ENCODE measurements around the gene IFIT1.
"Not testable (repeated sequence)": the region's sequence is repeated elsewhere in the genome, so short reads cannot be mapped to it uniquely, and the experiment has no call there.

Gene IFIT1, protein sequence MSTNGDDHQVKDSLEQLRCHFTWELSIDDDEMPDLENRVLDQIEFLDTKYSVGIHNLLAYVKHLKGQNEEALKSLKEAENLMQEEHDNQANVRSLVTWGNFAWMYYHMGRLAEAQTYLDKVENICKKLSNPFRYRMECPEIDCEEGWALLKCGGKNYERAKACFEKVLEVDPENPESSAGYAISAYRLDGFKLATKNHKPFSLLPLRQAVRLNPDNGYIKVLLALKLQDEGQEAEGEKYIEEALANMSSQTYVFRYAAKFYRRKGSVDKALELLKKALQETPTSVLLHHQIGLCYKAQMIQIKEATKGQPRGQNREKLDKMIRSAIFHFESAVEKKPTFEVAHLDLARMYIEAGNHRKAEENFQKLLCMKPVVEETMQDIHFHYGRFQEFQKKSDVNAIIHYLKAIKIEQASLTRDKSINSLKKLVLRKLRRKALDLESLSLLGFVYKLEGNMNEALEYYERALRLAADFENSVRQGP

DNA sequence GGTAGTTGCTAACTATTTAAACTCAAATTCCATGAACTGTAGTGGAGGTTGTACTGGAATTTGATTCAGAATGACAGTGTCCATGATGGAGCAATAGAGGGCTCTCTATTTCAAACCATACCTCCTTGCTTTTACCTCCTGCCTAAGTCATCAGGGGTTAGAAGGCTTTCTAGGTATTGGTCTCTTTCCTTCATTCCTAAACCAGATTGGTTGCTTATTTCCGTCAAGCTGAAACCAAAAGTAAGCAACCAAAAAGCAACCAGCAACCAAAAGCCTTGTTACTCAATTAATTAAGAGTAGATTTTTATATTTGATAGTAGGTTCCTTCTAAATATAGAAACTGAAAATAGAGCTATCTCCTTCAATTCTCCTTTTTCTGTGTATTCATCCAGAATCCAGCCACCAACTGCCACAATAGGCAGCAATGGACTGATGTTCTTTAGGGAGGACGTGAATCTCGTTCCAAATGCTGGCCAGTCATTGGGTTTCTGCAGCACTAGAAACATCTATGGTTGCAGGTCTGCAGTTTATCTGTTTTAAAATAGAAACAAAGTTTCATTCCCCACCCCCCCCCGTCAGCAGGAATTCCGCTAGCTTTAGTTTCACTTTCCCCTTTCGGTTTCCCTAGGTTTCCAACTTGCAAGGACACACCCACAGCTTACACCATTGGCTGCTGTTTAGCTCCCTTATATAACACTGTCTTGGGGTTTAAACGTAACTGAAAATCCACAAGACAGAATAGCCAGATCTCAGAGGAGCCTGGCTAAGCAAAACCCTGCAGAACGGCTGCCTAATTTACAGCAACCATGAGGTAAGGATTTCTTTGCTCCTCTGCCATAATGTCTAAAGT, at the start of gene IFIT1:
Gene IFIT1 (plus strand): TSS at position 717 of the 850 bp plus-strand sequence. CDS start 90 bp downstream, at position 807.
- DNase-seq = no peak

DNA sequence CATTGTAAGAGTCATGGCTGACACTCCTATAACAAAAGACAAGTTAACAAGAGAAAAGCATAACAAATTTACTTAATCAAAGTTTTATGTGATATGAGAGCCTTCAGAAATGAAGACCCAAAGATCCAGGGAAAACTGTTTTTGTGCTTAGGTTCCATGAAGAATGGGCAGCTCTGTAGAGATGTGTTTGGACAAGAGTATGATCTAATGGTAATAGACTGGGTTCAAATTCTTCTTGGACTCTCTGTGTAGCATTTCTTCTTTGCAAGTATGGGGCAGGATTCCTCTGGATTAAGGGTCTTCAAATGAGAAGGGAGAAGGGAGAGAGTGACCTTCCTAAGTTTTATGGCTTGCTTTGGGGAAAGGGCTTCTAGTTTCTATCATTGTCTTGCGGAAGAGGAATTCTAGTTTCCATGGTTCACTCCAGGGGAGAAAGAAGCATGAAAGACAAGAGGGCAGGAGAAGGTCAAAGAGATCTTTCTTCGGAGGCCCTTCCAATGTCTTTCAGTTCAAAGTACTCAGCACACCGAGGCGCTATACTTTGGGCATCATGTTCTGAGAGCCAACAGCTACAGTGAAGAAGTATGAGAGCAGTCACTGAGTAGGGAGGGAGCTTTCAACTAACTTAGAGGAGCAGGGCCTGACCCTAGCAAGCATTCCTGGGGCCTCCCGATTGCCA, 49.2 kb upstream of the IFIT1 start:
- no peak for DNase-seq

- DNase-seq = no peak
Observed at GRCh38 chr10:89344156-89344555, 48.3 kb upstream of the IFIT1 start.

DNA sequence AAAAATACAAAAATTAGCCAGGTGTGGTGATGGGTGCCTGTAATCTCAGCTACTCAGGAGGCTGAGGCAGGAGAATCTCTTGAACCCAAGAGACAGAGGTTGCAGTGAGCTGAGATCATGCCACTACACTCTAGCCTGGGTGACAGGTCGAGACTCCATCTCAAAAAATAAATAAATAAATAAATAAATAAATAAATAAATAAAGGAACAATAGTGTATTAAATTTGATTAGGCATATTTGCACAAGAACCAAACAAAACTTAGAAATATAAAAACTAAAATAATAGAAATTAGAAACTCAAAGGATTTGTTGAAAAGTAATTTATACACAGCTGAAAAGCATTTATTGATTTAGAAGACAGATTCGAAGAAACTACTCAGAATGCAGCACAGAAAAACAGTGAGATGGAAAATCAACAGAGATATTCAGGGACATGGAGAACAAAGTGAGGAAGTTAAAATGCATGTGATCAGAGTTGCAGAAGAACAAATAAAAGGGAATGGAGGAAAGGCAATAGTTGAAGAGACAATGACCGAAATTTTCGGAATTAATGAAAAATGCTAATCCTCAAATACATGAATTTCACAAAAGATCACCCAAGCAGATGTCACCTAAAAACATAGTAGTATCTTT, 46.9 kb upstream of the IFIT1 start:
- no peak for DNase-seq

- DNase-seq = no peak
Observed at GRCh38 chr10:89346405-89347254, 45.8 kb upstream of the IFIT1 start.

DNA sequence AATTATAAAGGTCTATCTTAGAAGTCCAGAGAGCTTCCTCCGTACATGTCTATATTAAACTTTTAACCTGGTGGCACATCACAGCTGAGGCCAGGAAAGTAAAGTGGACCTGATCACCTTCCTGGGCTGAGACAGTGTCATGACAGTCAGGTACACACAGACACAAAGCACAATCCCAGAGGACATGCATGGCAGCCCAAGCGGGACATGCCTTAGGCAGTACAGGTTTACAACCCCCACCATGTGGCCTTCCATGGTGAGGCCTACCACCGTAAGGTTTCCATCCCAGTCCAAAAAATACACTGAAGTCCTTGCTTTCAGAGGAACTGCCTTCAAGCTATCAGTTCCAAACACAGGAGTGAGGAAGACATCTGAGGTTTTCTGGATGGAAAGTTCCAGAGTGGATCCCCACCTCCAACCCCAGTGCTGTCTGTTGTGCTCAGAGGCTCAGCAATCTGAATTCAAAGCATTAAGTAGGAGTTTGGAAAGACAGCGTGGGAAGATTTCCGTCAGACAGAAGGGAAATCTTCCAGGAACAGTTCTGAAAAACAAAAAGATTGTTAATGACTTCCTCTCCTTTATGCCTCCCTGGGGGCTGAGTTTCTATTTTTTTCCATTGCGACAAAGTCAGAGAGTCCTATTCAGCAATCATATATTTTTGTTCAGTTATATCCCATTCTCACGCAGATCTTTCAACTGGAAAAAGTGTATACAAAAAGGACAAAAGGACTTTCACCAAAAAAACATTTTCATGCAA, 44.5 kb upstream of the IFIT1 start:
- DNase-seq = no peak

GRCh38 chr10:89348481-89348880, 43.9 kb upstream of the IFIT1 start:
- no peak for DNase-seq

DNA sequence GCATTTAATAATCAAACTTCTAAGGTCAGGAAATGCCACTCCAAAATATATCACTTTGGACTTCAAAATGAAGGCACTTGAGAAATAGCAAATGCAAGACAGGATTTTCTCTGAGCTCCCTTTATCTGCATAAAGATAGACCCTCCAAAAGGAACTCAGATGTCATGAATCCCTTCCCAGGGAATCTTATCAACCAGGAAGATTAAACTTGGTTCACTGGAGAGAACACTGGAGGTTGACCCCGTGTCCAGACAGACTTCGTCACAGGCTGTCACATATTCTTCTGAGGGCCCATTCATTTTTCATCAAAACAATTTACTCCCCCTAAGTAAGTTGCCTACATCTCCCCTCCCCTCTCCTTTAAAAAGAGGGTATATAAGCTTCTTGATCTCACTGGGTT, 43.4 kb upstream of the IFIT1 start:
- DNase-seq = no peak

DNA sequence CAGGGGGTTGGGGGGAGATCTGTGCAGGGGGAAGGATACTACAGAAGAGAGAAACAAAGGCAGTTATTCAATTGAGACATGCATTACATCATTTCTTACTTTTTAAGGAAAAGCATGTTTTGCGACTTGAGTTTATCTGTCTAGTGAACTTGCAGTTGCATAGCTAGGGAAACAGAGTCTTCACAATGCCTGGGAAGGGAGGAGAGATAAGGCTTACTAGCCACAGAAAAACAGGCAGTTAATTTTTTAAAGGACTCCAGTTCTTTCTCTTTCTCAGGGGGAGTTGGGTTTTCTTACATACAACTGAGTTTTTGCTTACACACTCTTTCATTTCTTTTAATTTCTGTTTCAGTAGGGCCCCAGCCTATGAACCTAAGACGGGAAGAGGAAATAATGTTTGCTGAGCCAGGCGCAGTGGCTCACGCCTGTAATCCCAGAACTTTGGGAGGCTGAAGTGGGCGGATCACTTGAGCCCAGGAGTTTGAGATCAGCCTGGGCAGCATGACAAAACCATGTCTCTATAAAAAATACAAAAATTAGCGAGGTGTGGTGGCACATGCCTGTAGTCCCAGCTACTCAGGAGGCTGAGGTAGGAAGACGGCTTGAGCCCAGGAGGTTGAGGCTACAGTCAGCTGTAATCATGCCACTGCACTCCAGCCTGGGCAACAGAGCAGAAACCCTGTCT, 41.6 kb upstream of the IFIT1 start:
- not testable (repeated sequence) for DNase-seq

- DNase-seq = no peak
Observed at GRCh38 chr10:89351412-89351779, 41.0 kb upstream of the IFIT1 start.

DNA sequence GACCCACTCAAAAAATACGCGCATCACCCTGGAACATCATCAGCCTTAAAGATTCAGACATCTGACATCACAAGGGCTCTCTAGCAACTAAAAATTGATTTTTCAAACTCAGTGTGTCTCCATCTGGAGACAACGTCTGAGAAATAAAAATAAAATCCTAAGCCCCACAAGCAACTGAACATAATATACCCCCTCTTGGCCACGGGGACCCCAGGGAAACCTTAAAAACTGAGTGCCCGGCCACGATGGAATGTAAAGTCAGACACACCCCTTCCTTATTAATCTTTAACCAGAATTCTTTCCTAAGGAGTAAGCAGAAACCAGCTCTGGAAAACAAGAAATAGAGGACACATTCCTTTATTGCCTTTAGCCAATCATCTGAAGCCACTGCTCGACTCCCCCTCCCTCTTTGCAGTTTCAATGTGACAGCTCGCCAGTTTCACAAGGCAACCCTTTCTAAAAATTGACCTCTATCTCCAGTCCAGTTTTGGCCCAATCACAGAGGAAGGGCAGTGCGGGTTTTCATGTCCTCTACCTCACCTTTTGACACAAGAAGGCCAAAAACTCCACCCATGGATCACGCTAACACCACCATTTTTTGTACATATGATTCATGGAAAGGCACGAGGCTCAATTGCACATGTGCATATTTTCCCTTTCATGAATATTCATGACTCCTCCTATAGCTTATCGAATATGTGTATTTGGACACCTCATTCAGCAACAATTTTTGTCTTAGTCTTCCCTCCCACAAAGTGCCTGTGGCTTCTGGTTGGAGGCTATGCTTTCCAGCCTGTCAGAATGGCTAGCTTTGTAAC, 40.4 kb upstream of the IFIT1 start:
- DNase-seq = no peak

GRCh38 chr10:89352802-89353201, 39.6 kb upstream of the IFIT1 start:
- no peak for DNase-seq

DNA sequence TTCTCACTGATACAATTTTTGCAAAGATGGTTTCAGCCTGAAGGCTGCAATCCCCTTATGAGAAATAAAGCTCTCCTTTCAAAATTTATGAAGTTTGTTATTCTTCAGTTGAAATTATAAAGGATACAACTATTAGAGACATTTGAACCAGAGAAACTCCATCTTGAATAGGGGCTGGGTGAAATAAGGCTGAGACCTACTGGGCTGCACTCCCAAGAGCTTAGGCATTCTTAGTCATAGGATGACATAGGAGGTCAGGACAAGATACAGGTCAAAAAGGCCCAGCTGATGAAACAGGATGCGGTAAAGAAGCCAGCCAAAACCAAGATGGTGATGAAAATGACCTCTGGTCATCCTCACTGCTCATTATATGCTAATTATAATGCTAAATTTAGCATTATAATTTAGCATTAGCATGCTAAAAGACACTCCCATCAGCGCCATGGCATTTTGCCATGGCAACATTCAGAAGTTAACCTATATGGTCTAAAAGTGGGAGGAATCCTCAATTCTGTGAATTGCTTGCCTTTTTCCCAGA, 37.0 kb upstream of the IFIT1 start:
- DNase-seq = no peak

- no peak for DNase-seq
Observed at GRCh38 chr10:89357096-89357495, 35.3 kb upstream of the IFIT1 start.

DNA sequence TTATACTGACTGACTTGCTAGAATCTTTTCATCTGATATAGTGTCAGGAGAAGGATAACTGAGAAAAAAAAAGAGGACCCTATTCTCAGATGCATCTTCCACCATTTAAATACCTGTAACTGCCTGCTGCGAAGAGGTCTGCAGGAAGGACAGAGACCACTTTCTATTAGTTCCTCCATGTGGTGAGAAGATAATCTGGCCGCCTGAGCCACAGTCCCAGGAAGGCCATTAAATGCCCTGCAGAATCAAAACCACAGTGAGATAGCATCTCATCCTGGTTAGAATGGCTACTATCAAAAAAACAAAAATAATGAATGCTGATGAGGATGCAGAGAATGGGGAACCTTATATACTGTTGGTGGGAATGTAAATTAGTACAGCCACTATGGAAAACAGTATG, 34.4 kb upstream of the IFIT1 start:
- no peak for DNase-seq

- no peak for DNase-seq
Observed at GRCh38 chr10:89360157-89360556, 32.3 kb upstream of the IFIT1 start.

DNA sequence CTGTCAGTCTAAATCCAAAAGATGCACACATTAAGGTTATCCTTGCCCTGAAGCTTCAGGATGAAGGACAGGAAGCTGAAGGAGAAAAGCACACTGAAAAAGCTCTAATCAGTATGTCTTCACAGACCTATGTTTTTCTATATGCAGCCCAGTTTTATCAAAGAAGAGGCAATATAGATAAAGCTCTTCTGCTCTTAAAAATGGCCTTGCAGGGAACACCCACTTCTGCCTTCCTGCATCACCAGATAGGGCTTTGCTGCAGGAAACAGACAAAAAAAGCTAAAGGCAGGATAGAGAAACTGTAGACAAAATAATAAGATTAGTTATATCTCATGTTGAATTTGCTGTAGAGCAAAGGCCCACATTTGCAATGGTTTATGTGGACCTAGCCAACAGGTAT, 29.5 kb upstream of the IFIT1 start:
- no peak for DNase-seq

DNA sequence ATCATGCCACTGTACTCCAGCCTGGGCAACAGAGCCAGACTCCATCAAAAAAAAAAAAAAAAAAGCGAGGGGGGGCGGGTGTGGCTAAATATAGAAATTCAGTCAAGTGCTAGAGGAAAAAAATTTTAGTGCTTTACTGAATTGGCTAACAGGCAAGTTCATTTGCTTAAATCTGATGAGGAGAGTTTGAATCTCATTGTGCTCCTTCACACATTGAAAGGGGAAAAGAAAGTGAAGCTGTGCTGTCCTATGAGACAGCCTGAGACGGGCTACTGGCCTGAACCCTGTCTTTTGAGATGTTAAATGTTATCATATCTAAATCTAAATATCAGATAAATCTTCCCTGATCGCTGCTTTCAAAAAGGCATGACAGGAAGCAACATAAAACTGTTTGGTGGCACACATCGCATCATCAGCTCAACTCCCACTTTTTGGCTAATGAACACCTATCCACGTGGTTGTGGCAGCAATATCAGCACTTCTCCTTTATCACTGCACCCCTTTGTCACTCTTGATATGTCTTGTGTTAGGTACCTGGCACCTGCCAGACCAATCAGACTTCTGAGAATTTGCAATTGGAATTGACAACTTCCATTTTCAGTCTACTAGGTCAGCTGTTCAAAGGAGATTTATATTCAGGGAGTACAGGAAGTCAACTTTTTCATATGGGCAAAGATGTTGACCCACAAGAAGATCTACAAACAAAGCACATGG, 28.5 kb upstream of the IFIT1 start:
- no peak for DNase-seq

- no peak for DNase-seq
Observed at GRCh38 chr10:89364531-89364930, 27.9 kb upstream of the IFIT1 start.

Data from NCI-H2171 (cell line).